H1 (cell line): ENCODE data around the gene ETNK1. TPM values are rescaled to one million over a fixed set of nuclear protein-coding genes. Genes with fewer than 3 reads are reported as not detected.

Experiments
- CTCF ChIA-PET: fragments of 300-600 bp; sonication (Branson Sonifier 250); formaldehyde crosslinking; loops from one replicate; lab custom pipeline; 2021; ENCODE audit not compliant: partially characterized antibody; lab: Charles Lee
- POLR2A ChIA-PET: fragments of 300-600 bp; sonication (Branson Sonifier 250); formaldehyde crosslinking; loops from one replicate; lab custom pipeline; 2021; ENCODE audit warnings: inconsistent platforms; ENCODE audit not compliant: partially characterized antibody; lab: Charles Lee
- DNase-seq, 2 experiments: peaks; one replicate each; pipeline versions ENCODE4 v3.0.0 to v3.0.0-alpha.2; 2010 to 2022; ENCODE audit warnings: low spot score in 2 of 2, low read depth in 1 of 2, mixed read lengths in 1 of 2
- FAIRE-seq: peaks from 2 replicates; lab custom pipeline; 2011; peaks lifted over from hg19 to GRCh38; lab: Jason Lieb, UNC
- H2AFZ ChIP-seq: 2 replicates; pipeline ENCODE4 v1.8.1; 2012; ENCODE audit warnings: low read length, inconsistent platforms
- H2AK5ac ChIP-seq: 2 replicates; pipeline ENCODE4 v1.6.1; 2013; ENCODE audit warnings: low read depth, low read length
- H2BK120ac ChIP-seq: replicated peaks from 2 replicates; pipeline ENCODE3; 2013; ENCODE audit warnings: low read depth, low read length, inconsistent platforms
- H2BK12ac ChIP-seq: 2 replicates; pipeline ENCODE4 v1.6.1; 2013; ENCODE audit warnings: low read depth, low read length
- H2BK15ac ChIP-seq: 2 replicates; pipeline ENCODE4 v1.6.1; 2013; ENCODE audit warnings: low read length
- H2BK20ac ChIP-seq: 2 replicates; pipeline ENCODE4 v1.6.1; 2013; ENCODE audit warnings: low read length
- H2BK5ac ChIP-seq: 2 replicates; pipeline ENCODE4 v1.6.1; 2013; ENCODE audit warnings: low read depth, low read length
- H3K14ac ChIP-seq: 2 replicates; pipeline ENCODE4 v1.6.1; 2013; ENCODE audit warnings: inconsistent platforms; ENCODE audit not compliant: insufficient read length
- H3K18ac ChIP-seq: 2 replicates; pipeline ENCODE4 v1.6.1; 2013; ENCODE audit warnings: low read length; ENCODE audit errors: extremely low read depth
- H3K23ac ChIP-seq: 2 replicates; pipeline ENCODE4 v1.6.1; 2013; ENCODE audit warnings: inconsistent platforms; ENCODE audit not compliant: insufficient read length
- H3K23me2 ChIP-seq: 2 replicates; pipeline ENCODE4 v1.6.1; 2013; ENCODE audit warnings: low read depth, low read length
- H3K27ac ChIP-seq: 2 replicates; pipeline ENCODE4 v1.6.1; 2011; ENCODE audit warnings: low read depth, low read length, inconsistent platforms
- H3K27me3 ChIP-seq, 4 experiments: replicated peaks in 1 of 4; 1 replicate in 1 of 4; 2 replicates in 3 of 4; pipeline versions ENCODE4 v1.6.1 to v1.8.1; 2011 to 2013; ENCODE audit warnings: low read length in 3 of 4, mild to moderate bottlenecking in 3 of 4, inconsistent platforms in 2 of 4, mixed read lengths in 2 of 4, moderate library complexity in 1 of 4; ENCODE audit not compliant: control insufficient read depth in 3 of 4, insufficient read depth in 3 of 4; ENCODE audit errors: extremely low read depth in 1 of 4
- H3K36me3 ChIP-seq, 4 experiments: 2 replicates each; pipeline versions ENCODE4 v1.6.1 to v1.8.1; 2011 to 2013; ENCODE audit warnings: mild to moderate bottlenecking in 4 of 4, low read length in 3 of 4, moderate library complexity in 2 of 4, control low read depth in 1 of 4, inconsistent platforms in 1 of 4; ENCODE audit not compliant: insufficient read depth in 4 of 4, control insufficient read depth in 2 of 4
- H3K4ac ChIP-seq: replicated peaks from 2 replicates; pipeline ENCODE3; 2013; ENCODE audit warnings: low read length, low read depth, mixed read lengths, inconsistent platforms; ENCODE audit not compliant: insufficient read length
- H3K4me1 ChIP-seq, 4 experiments: replicated peaks in 1 of 4; 1 replicate in 1 of 4; 2 replicates in 3 of 4; pipeline versions ENCODE4 v1.6.1 to v1.8.1; 2011 to 2013; ENCODE audit warnings: low read length in 3 of 4, inconsistent platforms in 2 of 4, mixed read lengths in 1 of 4; ENCODE audit not compliant: insufficient read depth in 4 of 4, control insufficient read depth in 3 of 4
- H3K4me2 ChIP-seq, 2 experiments: 2 replicates each; pipeline versions ENCODE4 v1.6.1 to v1.8.1; 2011 to 2013; ENCODE audit warnings: low read depth in 2 of 2, low read length in 2 of 2, control low read depth in 1 of 2, inconsistent platforms in 1 of 2, mild to moderate bottlenecking in 1 of 2; ENCODE audit not compliant: insufficient read depth in 1 of 2
- H3K4me3 ChIP-seq, 4 experiments: fragments of 200-600, 300-600 bp in 1 of 4; sonication (generic), shearing (Covaris generic), sonication (Bioruptor Twin) in 1 of 4; 2 replicates each; pipeline versions ENCODE4 v1.5.1 to v1.8.1; 2011 to 2016; ENCODE audit warnings: low read length in 4 of 4, low read depth in 3 of 4, control low read depth in 2 of 4, inconsistent platforms in 2 of 4, mild to moderate bottlenecking in 2 of 4, mixed read lengths in 1 of 4, moderate library complexity in 1 of 4; ENCODE audit not compliant: insufficient read depth in 2 of 4; ENCODE audit errors: extremely low read depth in 1 of 4
- H3K56ac ChIP-seq: replicated peaks from 2 replicates; pipeline ENCODE3; 2013; ENCODE audit warnings: low read depth, mild to moderate bottlenecking, mixed read lengths, low read length, inconsistent platforms; ENCODE audit not compliant: insufficient read length
- H3K79me1 ChIP-seq: 2 replicates; pipeline ENCODE4 v1.6.1; 2013; ENCODE audit warnings: low read depth, low read length, control low read depth
- H3K79me2 ChIP-seq, 2 experiments: 2 replicates each; pipeline versions ENCODE4 v1.6.1 to v1.8.1; 2012 to 2013; ENCODE audit warnings: low read length in 2 of 2, mild to moderate bottlenecking in 2 of 2, inconsistent platforms in 1 of 2; ENCODE audit not compliant: insufficient read depth in 2 of 2, control insufficient read depth in 1 of 2
- H3K9ac ChIP-seq, 4 experiments: replicated peaks in 1 of 4; 1 replicate in 1 of 4; 2 replicates in 3 of 4; pipeline versions ENCODE4 v1.6.1 to v1.8.1; 2011 to 2013; ENCODE audit warnings: low read depth in 3 of 4, low read length in 3 of 4, control low read depth in 2 of 4, mild to moderate bottlenecking in 2 of 4, moderate library complexity in 2 of 4, inconsistent platforms in 1 of 4; ENCODE audit errors: extremely low read depth in 1 of 4
- H3K9me3 ChIP-seq, 2 experiments: 2 replicates each; pipeline versions ENCODE4 v1.6.1 to v1.8.1; 2012 to 2013; ENCODE audit warnings: mild to moderate bottlenecking in 2 of 2, moderate library complexity in 2 of 2, control low read depth in 1 of 2, inconsistent platforms in 1 of 2, low read depth in 1 of 2, low read length in 1 of 2, mixed read lengths in 1 of 2; ENCODE audit not compliant: insufficient read depth in 2 of 2
- H4K20me1 ChIP-seq, 2 experiments: replicated peaks in 1 of 2; 2 replicates each; pipeline versions ENCODE3 to v1.8.1; 2011 to 2013; ENCODE audit warnings: inconsistent platforms in 2 of 2, low read length in 2 of 2, mild to moderate bottlenecking in 1 of 2; ENCODE audit not compliant: insufficient read depth in 2 of 2, control insufficient read depth in 1 of 2
- H4K5ac ChIP-seq: 2 replicates; pipeline ENCODE4 v1.6.1; 2013; ENCODE audit warnings: low read length, low read depth, mixed read lengths, inconsistent platforms; ENCODE audit not compliant: insufficient read length
- H4K8ac ChIP-seq: 2 replicates; pipeline ENCODE4 v1.8.0; 2013; ENCODE audit warnings: mild to moderate bottlenecking, moderate library complexity, low read length, inconsistent platforms; ENCODE audit not compliant: insufficient read depth; ENCODE audit errors: extremely low read depth
- H4K91ac ChIP-seq: replicated peaks from 2 replicates; pipeline ENCODE3; 2013; ENCODE audit warnings: low read length, mixed read lengths, inconsistent platforms; ENCODE audit not compliant: insufficient read length
- EZH2 ChIP-seq: fragments of 200-600 bp; sonication (generic); IDR thresholded peaks from 2 replicates; pipeline ENCODE4 v1.7.1; 2012; ENCODE audit warnings: low read depth, mild to moderate bottlenecking, moderate library complexity, low read length, inconsistent platforms; ENCODE audit not compliant: severe bottlenecking
- SIX5 ChIP-seq: IDR thresholded peaks from 2 replicates; pipeline ENCODE4 v1.6.1; 2011; ENCODE audit warnings: mild to moderate bottlenecking, low read depth, low read length
- YY1 ChIP-seq: IDR thresholded peaks from 2 replicates; pipeline ENCODE4 v1.6.1; 2011; ENCODE audit warnings: low read depth, mild to moderate bottlenecking, low read length
- WGBS, 2 experiments: shearing (Covaris generic) in 1 of 2; methylation state at CpG; one replicate each; pipeline versions ENCODE4 v1.1.6 to v1.1.7; 2013 to 2015; ENCODE audit warnings: low lambda C conversion rate in 2 of 2, mixed read lengths in 2 of 2, inconsistent platforms in 1 of 2, low coverage in 1 of 2, missing lambda C conversion rate in 1 of 2; ENCODE audit not compliant: insufficient replicate concordance in 2 of 2, insufficient coverage in 1 of 2, insufficient read length in 1 of 2; ENCODE audit errors: extremely low coverage in 1 of 2, missing lambda C conversion rate in 1 of 2; 5-methylcytosine and 5-hydroxymethylcytosine counted together
- polyA plus RNA-seq, 7 experiments: library from polyadenylated mRNA; depleted of rRNA in 3 of 7; stranded (reverse) in 5 of 7; unstranded in 2 of 7; fragments of >200 nt in 5 of 7; fragments of 200-250 nt in 2 of 7; gene quantifications; 1 replicate in 5 of 7; 2 replicates in 1 of 7; 4 replicates in 1 of 7; pipeline versions ENCODE4 v1.2.1 to v1.2.3, GENCODE V29; 2011 to 2013; ENCODE audit warnings: missing spikeins in 2 of 7, mixed read lengths in 2 of 7
- total RNA-seq: library from RNA; stranded (reverse); fragmentation: NEBNext Ultra II Directional; extraction: Animal tissue kit (Norgen Biotek cat#: 25700); gene quantifications from 2 replicates; pipeline ENCODE4 v1.2.1, GENCODE V29; 2021

The ETNK1 gene
- total and polyA plus RNA-seq, 2 of the 8 experiments (the other 6 are each of a cell fraction or from before 2014, with no cell fraction given) = 11.6 to 82.7 TPM

DNA sequence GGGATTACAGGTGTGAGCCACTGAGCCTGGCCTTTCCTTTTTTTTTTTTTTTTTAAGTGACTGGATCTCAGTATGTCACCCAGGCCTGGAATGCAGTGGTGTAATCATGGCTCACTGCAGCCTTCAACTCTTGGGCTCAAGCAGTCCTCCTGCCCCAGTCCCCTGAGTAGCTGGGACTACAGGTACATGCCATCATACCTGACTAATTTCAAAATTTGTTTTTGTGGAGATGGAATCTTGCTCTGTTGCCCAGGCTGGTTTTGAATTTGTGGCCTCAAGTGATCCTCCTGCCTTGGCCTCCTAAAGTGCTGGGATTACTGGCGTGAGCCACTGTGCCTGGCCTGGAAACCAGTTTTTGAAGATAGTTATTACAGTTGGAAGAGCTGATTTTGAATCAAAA is 37.4 kb downstream of the ETNK1 start:
- Histone ChIP-seq H3K4me1 (no peaks in the 10 kb centered on the region), H3K9me3 (no peaks in the 10 kb centered on the region), H3K4me2 (no peak overlapping the region), H3K4me3 (no peak overlapping the region), H3K79me1 (no peaks in the 10 kb centered on the region), H3K23ac (no peak overlapping the region)
- WGBS, 2 experiments = 82% methylated on average over 1 of the region's 1 CpG; no CpG with 5 or more reads in 1 of the 2 experiments
- TF ChIP-seq EZH2 (no peak), YY1 (no peak), SIX5 (no peak)
- TF ChIP-seq, all 59 proteins: peak for 0
- Histone ChIP-seq H2BK5ac (no peak overlapping the region), H3K27me3 (no peaks in the 10 kb centered on the region), H2AFZ (no peak overlapping the region), H3K18ac (no peak overlapping the region), H3K14ac (no peak overlapping the region), H2AK5ac (no peak overlapping the region), H4K91ac (no peak overlapping the region), H2BK15ac (no peak overlapping the region), H3K9ac (no peak overlapping the region), H2BK20ac (no peak overlapping the region), H4K8ac (no peak overlapping the region), H3K23me2 (no peaks in the 10 kb centered on the region), H4K5ac (no peak overlapping the region), H2BK12ac (no peak overlapping the region), H3K4ac (no peak overlapping the region), H3K56ac (no peak overlapping the region), H4K20me1 (peaks cover 2% of the 10 kb centered on the region in 2 experiments), H3K27ac (no peak overlapping the region), H3K79me2 (no peaks in the 10 kb centered on the region), H2BK120ac (no peak overlapping the region), H3K36me3 (peaks cover 0 to 19% (median 1%) of the 10 kb centered on the region in 4 experiments; a peak in 2 of 8 replicates)
- DNase-seq = no peak
- CTCF ChIA-PET = no interaction called here
- no peak for FAIRE-seq
- POLR2A ChIA-PET = no interaction called here
